Frontal cortex (tissue), 4 donors: ENCODE results near the gene PROCA1. TPM values are rescaled to one million over a fixed set of nuclear protein-coding genes. Genes with fewer than 3 reads are reported as not detected.

Source experiments
- DNase-seq, 2 donors: peaks; one replicate each; pipeline ENCODE4 v3.0.0; 2012; ENCODE audit warnings: low spot score in 2 of 2
- FAIRE-seq: peaks from 2 replicates; lab custom pipeline; 2012; peaks lifted over from hg19 to GRCh38; lab: Jason Lieb, UNC
- total RNA-seq: library from RNA; depleted of rRNA; stranded (reverse); fragments of >200 nt; gene quantifications from one replicate; pipeline ENCODE4 v1.2.3, GENCODE V29; 2014
- donor health status: control.
- donor health status: control.
- donor health status: control.

The PROCA1 gene, protein sequence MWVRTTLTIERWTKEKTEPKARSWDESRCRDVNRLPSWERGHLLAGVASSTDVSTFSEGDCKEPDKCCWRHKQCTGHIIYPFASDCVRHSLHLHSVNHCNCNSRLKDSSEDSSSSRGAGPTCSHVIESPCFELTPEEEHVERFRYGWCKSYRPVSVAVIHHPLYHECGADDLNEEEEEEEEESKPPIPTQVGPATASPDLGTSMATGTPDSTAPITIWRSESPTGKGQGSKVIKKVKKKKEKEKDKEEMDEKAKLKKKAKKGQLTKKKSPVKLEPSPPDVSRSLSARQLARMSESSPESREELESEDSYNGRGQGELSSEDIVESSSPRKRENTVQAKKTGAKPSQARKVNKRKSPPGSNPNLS
- total RNA-seq, result 2.9 TPM

DNA sequence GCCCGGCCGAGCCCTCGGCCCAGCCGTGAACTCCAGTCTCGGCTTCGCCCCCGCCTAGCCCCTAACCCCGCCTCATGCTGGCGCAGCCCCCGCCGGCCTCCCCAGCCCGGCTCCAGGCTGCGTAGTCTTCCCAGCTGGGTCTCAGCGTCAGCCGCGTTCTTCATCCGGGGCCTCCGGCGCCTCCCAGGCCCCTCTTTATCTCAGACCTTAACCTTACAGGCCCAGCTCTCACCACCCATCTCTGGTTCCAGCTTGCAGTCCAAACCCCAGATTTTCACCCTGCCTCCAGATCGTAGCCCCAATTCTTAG lies at the start of gene PROCA1:
Gene PROCA1 (minus strand): TSS at position 166 of the 309 bp plus-strand sequence. CDS start 228 bp downstream, outside the sequence.
- DNase-seq (no peak), FAIRE-seq (no peak)

DNA sequence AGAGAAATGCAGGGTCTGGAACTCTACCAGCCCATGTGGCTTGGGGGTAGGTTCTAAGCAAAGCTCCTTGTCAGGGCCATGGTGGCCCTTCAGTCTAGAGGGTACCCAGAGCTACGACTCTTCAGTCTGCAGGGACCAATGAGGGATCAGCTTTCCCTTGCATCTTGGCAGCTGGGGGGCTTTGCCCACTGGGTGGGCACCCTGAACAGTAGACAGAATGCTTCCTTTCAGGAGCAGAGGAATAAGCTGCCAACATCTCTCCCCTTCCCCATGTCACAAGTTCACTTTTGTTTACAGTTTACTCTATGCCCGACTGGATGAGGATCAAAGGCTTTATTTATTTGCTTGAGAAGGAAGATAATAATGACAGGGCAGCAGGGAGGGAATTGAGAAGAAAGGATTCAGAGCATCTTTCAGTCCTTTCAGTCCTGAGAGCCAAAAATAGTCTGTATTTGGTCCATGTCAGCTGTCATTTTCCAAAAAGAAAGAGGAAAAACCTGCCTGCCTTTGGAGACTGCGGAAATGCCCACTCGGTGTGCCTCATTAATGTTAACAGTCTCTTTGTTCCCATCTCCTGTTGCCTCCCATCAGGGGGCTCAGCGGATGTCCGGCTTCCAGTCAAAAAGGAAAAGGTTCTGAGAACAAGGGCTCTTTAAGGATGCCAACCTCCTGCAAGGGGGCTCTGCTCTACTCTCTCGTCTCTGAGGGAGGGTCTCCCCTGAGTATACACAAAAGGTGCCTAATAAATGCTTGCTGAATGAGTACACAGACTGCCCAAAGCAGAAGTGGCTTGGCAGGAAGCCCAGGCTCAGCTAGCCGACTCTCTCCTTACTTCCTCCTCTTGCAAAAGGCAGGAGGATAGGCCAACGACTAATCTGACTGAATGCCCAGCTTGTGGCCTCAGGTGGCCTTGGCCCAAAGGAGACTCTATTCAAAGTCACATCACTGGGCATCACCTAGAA lies 49.2 kb upstream of the PROCA1 start:
- DNase-seq (no peak), FAIRE-seq (no peak)

DNA sequence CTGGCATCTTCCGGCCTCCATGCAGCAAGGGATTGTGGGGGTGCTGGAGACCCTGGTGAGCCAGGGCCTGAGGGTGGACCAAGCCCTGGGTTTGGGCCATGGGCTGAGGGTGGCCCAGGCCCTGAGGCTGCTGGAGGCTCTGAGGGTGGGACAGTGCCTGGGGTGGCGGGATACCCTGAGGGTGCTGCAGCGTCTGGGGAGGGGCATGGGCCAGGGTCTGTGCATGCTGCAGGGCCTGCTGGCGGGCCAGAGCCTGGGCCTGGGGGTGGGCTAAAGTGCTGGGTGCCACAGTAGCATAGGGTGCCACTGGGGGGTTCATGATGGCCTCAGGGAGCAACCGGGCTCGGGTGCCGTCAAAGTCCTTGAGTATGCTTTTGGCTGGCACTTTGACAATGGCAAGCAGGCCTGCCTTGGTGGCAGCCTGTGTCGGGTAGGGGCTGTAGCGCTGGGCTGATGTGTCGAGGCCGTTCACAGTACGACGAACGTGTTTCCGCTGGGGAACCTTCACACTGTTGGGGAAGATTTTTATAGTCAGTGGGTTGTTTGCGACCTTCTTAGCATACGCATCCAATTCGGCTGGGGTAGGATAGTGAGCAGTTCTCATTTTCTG lies 47.7 kb upstream of the PROCA1 start:
- no peak for DNase-seq
- no peak for FAIRE-seq

DNA sequence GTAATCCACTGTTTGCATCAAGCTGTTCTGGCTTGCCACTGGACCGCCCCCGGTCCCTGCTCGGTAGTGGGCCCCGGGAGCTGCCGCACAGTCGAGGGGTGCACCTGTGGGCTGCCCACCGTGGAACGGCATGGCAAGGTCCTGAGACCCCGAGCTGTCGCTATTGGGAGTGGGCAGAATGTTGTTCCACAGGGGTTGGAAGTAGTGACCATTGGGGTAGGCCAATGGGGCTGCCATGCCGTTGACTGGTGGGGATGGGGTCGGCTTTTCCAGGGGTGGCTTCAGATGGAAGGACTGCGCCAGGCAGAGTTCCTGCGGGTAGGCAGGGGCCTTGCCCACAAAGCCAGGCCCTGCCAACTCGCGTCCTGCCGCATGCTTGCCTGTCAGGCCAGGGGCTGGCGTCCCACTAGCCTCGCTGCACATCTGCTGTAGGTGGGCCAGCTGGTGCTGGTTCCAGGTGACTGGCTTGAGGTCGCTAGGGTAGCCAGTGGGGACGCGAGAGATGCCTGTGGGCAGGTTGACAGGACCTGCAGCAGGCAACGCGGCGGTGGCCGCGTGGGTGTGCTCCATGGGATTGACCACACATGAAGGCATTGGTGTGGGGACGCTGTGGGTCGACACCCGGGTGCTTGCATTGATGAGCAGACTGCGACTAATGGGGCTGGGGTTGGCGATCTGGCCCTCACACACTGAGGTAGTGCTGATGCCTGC lies 46.9 kb upstream of the PROCA1 start:
- no peak for FAIRE-seq
- DNase-seq, result no peak

DNA sequence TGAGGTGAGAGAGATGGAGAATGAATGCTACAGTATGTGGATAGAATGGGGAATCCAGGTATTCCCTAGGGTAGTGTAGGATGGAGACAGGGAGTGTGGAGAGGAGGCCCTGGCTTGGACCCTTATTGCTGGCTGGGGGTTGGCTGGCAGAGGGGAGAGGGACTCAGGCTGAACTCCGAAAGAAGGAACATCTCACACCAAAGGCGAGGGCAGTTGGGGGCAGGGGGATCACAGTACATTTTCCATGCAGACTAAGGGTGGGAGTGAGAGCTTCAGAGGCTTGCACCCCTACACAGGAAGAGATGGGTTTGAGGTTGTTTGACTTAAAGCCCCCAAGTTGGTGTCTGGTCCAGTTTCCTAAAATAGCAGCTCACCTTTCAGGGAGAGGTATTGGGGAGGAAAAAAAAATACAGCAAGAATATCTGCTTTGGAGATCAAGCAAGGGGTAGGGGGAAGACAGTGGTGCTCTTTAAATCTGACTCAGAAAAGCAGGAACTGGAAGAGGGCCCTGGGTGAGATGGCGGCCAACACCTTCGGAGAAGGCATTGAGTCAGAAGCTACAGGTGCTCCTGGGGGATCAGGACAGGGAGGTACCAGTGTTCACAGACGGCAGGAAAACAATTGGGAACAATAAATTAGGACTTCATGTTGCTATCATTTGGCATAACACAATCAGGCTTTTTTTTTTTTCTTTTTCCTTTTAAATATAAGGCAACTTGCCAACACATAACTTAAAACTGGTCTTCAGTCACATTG lies 44.5 kb upstream of the PROCA1 start:
- DNase-seq, result no peak
- no peak for FAIRE-seq

DNA sequence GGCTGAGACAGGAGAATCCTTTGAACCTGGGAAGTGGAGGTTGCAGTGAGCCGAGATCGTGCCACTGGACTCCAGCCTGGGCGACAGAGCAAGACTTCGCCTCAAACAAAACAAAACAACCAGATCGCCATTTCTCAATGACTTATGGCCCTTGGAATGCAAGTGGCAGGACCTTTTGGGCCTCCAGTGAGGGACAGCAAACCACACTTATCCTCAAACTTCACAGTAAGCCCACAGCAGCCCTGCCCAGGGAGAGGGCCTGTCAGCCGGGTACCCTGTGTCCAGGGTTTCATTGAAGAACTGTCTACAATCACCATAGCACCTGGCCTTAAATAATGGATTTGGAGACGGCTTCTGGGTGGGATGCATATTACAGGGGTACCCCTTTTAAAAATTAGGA lies 43.8 kb upstream of the PROCA1 start:
- FAIRE-seq (no peak), DNase-seq (no peak)

DNA sequence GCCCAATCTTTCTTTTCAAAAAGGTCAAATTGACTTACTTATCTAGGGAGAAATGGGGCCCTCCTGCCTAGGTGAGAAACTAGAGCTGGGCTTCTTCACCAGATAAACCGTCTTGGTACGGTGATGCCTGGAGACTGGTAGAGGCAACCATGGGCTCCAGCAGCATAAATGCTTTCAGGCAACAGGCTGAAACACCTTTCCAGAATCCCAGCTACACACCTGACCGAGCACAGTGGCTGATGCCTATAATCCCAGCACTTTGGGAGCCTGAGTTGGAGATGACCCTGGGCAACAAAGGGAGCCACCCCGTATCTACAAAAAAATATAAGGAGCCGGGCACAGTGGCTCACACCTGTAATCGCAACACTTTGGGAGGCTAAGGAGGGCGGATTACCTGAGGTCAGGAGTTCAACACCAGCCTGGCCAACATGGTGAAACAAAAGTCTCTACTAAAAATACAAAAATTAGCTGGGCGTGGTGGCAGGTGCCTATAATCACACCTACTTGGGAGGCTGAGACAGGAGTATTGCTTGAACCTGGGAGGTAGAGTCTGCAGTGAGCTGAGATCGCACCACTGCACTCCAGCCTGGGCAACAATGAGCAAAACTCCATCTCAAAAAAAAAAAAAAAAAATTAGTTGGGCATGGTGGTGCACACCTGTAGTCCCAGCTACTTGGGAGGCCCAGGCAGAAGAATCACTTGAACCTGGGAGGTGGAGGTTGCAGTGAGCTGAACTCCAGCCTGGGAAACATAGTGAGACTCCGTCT lies 40.1 kb upstream of the PROCA1 start:
- DNase-seq (no peak), FAIRE-seq (no peak)

DNA sequence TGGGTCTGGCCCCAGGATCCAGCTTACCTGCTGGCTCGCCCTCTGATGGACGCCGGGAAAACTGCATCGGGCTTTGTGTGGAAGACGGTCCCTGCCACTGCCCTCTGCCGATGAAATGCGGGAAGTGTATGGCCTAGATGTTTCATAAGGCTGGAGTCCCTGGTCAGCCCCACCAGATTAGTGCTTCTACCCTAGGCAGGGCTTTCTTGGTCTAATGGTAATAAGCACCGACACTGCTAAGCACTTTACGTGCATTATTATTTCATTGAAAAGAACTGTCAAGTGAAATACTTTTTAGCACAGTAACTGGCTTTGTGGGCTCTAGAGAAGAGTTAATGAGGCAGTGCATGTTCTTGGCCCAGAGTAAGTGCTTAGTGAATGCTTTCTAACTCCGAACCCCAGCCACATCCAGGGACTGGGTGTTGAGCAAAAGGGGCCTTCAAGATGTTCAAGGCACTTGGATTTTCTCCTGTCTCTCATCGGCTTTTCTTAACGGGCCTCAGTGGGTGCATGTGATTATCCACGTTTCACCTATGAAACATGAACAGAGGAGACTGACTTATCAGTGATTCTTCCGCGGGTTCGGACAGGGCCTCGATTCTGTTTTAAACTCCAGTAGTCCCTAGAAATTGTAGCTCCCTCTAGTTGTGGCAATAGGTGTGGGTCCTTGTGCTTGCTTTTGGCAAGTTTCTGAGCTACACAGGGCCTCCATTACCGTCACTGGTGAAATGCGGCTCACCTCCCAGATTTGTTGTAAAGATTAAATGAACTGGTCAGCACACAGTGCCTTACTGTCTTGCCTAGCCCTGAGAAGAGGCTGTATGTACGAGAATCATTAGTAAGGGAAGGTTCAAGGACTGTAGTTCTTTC lies 38.7 kb upstream of the PROCA1 start:
- peak; percentile 67 to 78 for DNase-seq
- no peak for FAIRE-seq

DNA sequence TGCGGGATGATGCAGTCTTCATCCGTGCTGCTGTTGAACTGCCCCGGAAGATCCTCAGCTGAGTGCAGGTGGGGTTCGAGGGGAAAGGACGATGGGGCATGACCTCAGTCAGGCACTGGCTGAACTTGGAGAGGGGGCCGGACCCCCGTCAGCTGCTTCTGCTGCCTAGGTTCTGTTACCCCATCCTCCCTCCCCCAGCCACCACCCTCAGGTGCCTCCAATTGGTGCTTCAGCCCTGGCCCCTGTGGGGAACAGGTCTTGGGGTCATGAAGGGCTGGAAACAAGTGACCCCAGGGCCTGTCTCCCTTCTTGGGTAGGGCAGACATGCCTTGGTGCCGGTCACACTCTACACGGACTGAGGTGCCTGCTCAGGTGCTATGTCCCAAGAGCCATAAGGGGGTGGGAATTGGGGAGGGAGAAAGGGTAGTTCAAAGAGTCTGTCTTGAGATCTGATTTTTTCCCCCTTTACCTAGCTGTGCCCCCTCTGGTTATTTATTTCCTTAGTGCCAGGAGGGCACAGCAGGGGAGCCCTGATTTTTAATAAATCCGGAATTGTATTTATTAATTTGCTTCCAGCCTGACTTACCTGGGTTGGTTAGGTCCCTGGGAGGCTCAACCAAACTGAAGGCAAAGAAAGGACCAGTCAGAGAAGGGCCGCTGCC lies 38.0 kb upstream of the PROCA1 start:
- DNase-seq, result no peak
- FAIRE-seq, result no peak

DNA sequence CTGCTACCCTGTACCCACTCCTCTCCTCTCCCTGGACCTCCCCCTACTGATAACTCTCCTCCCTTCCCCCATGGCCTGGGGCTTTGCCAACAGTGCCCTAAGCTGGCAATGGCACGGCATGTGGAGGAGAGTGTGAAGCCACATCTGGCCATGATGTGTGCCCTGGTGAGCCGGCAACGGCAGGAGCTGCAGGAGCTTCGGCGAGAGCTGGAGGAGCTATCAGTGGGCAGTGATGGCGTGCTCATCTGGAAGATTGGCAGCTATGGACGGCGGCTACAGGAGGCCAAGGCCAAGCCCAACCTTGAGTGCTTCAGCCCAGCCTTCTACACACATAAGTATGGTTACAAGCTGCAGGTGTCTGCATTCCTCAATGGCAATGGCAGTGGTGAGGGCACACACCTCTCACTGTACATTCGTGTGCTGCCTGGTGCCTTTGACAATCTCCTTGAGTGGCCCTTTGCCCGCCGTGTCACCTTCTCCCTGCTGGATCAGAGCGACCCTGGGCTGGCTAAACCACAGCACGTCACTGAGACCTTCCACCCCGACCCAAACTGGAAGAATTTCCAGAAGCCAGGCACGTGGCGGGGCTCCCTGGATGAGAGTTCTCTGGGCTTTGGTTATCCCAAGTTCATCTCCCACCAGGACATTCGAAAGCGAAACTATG lies 37.3 kb upstream of the PROCA1 start:
- no peak for FAIRE-seq
- no peak for DNase-seq

DNA sequence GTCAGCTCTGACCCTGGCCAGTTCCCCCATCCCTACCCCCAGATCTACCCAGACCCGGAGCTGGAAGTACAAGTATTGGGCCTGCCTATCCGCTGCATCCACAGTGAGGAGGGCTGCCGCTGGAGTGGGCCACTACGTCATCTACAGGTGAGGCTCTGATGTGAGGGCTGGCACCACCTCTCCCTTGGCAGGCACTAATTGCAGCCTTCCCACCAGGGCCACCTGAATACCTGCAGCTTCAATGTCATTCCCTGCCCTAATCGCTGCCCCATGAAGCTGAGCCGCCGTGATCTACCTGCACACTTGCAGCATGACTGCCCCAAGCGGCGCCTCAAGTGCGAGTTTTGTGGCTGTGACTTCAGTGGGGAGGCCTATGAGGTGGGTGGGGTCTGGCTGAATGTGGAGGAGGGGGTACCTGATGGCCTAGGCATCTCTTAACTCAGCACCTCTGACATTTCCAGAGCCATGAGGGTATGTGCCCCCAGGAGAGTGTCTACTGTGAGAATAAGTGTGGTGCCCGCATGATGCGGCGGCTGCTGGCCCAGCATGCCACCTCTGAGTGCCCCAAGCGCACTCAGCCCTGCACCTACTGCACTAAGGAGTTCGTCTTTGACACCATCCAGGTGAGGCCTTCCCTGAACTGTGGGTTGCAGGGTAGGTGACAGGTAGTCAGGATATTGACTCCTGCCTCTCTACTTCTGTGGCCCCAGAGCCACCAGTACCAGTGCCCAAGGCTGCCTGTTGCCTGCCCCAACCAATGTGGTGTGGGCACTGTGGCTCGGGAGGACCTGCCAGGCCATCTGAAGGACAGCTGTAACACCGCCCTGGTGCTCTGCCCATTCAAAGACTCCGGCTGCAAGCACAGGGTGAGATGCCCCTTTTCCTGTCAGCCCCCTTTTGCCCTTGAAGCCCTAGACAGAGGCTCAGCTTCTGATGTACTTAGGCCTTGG lies 36.4 kb upstream of the PROCA1 start:
- no peak for DNase-seq
- FAIRE-seq, result no peak

DNA sequence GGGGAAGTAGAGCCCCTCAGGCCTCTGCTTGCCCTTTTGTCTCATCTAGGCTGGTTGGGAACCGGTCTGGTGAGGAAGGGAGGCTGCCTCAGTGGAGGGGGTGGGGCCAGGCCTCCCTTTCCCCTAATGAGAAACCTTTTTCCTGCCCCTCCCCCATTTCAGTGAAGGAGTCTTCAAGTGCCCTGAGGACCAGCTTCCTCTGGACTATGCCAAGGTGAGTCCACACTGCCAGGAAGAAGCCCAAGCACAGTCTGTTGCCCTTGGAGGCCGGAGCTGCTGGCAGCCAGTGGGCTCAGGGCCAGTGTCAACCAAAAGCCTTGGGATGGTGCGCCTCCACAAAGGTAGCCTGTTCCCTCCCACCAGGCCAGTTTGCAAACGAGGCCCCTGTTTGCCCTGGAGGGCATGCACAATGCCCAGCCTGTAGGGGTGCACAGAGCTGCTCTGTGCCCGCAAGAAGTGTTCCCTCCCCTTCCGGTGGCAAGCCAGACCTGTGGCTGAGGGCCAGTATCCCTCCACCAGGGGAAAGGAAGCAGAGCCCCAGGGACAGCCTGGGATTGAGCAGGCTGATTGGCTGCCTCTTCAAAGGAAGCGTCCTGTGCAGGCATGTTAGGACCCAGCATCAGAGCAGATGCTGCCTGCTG lies 35.5 kb upstream of the PROCA1 start:
- DNase-seq, result no peak
- no peak for FAIRE-seq

DNA sequence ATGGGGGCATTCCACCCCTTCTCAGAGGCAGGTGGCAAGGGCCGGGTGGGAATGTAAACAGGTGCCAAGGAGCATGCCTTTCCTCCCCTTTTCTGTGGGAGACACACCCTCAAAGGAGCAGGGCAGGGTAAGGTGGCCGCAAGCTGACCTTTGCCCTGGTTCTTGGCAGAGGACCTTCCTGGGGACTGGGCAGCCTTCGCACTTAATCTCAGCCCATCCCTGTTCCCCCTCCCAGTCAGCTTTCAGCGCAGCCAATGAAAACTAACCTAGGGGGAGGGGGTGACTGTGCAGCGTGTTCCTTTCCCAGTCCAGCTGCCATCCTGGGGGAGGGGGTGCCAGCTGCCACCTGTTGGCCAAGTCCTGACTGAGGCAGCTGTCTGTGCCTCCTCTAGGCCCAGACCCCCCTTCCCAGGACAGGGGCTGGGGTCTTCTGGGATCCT lies 34.9 kb upstream of the PROCA1 start:
- FAIRE-seq (no peak), DNase-seq (peak in 1 of 2 donors; percentile 49)

DNA sequence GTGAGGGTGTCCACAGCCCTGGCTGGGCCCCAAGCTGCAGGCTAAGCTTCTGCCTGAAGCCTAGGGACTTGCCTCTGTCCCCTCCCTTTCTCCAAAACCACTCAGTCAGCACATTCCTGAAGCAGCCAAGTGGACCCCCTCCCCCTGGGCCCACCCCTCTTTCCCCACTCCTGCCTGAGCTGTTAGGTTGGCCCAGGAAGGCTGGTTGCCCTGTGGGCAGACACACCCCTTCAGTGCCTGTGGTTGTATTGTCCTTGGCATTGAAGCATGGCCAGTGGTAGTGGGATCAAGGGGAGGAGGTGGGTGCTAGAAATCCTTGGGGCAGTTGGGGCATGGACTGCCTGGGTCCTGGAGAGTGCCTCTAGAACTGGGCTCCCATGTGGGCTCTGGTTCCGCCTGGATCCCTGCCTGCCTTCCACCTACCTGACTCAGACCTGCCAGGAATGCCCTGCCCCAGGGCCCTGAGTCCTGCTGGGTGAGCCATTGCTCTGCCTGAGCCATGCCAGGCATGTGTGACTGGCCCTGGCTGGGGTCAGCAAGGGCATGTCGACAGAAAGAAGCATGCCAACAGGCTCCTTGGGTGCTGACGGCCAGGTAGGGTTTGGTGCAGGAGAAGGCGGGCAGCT lies 34.2 kb upstream of the PROCA1 start:
- FAIRE-seq (no peak), DNase-seq (no peak)
